Measurements from ENCODE around the gene AMMECR1.
"Not testable (repeated sequence)": the region's sequence is repeated elsewhere in the genome, so short reads cannot be mapped to it uniquely, and the experiment has no call there.

AMMECR1 gene

GRCh38 chrX:110173192-110174175 lies 144.4 kb downstream of the AMMECR1 start:
- no peak for DNase-seq (ENCODE audit: low read depth in 1 of 2, low spot score in 1 of 2)

GRCh38 chrX:110172215-110172614 lies 145.7 kb downstream of the AMMECR1 start:
- no peak for DNase-seq (ENCODE audit: low read depth in 1 of 2, low spot score in 1 of 2)

GRCh38 chrX:110171442-110171841 lies 146.4 kb downstream of the AMMECR1 start:
- no peak for DNase-seq (ENCODE audit: low read depth in 1 of 2, low spot score in 1 of 2)

DNA sequence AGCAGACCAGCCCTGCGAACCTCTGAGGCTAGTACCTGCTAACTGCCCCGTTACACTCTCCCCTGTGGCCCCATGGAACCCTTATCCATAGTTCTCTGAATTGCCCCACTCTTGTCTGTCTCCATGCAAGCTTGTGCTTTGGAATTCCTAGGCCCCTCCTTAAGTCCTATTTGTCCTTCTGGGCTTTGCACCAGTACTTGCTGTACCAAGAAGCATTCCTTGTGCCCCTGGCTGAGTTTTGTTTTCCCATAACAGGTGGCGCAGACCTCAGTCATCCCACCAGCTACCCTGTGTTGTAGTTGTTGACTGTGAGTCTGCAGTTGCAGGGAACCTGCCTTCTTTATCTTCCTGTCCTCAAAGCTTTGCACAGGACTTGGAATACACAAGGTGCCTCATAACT lies 147.9 kb downstream of the AMMECR1 start:
- no peak for DNase-seq (ENCODE audit: low read depth in 1 of 2, low spot score in 1 of 2)

- DNase-seq (ENCODE audit: low read depth in 1 of 2, low spot score in 1 of 2): no peak
Measured at GRCh38 chrX:110168585-110168984, 149.3 kb downstream of the AMMECR1 start.

- DNase-seq (ENCODE audit: low read depth in 1 of 2, low spot score in 1 of 2): peak; percentile 24 to 47
Measured at GRCh38 chrX:110167952-110168451, 149.9 kb downstream of the AMMECR1 start.

GRCh38 chrX:110163488-110163887 lies 154.4 kb downstream of the AMMECR1 start:
- DNase-seq (ENCODE audit: low read depth in 1 of 2, low spot score in 1 of 2): no peak

- DNase-seq (ENCODE audit: low read depth in 1 of 2, low spot score in 1 of 2): no peak
Measured at GRCh38 chrX:110162867-110163266, 155.0 kb downstream of the AMMECR1 start.

DNA sequence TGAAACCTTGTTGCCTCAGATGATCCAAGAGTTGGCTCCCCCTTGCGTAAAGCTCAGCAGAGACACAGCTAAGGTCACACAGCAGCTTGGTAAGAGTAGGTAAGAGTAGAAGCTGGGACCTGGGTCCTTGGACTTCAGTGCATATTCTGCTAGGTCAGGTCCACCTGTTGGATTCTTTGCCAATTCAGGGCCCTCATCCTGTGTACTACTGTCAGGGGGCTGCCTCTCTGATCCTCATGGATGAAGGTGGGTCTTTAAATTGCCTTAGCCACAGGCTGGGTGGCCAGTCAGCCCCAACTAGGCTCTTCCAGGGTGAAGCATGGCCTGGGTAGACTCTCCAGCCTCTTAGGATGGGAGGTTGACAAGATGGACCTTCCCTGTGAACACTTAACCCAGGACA lies 155.8 kb downstream of the AMMECR1 start:
- no peak for DNase-seq (ENCODE audit: low read depth in 1 of 2, low spot score in 1 of 2)

DNA sequence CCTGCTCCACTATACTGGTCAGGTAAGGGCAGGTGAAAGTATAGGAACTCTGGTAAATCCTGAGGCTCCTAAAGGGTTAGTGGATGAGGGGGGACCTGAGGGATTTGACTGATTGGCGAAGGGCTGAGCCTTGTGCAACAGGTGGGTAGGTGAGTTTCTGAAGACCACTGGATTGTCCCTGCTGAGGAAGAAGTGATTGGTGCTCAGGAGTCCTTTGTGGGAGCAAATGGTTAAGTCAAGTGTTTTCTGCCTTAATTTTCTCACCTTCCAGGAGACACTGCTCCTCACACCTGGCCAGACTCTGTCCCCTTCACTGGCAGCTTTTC lies 156.6 kb downstream of the AMMECR1 start:
- no peak for DNase-seq (ENCODE audit: low read depth in 1 of 2, low spot score in 1 of 2)

DNA sequence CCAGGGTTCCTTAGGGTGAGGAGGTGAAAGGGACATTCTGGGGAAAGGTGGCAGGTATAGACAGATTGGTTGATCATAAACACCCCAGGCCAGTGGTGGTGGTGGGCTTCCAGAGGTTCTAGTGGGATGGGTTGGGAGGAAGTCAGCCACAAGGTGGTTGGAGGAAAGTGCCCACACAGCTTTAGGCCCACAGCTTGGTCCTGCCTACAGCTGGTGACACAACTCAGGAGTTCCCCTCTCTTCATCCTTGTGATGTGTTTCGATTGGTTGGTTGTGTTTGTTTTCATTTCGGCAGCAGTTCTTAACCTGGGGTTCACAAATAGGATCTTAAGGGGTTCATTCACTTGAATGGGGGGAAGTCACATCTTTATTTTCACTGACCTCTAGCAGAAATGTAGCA lies 158.0 kb downstream of the AMMECR1 start:
- no peak for DNase-seq (ENCODE audit: low read depth in 1 of 2, low spot score in 1 of 2)

DNA sequence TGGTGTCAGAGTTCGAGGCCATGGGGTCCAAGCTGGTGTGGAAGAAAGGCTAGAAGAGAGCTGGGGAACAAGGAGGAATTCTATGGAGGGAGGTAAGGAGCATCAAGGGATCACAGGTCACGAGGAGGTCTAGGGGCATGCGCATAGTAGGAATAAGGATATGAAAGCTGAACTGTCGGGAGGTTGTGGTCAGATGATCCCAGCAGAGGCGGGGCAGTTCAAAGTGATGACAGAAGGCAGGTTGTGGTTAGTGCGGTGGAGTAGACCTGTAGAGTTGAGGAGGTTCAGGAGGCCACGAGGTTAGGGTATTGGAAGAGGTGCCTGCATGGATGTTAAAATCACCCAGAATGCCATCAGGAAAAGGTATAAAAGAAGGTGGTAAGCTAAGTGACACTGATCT lies 158.7 kb downstream of the AMMECR1 start:
- DNase-seq (ENCODE audit: low read depth in 1 of 2, low spot score in 1 of 2): no peak

GRCh38 chrX:110157444-110157843 lies 160.4 kb downstream of the AMMECR1 start:
- DNase-seq (ENCODE audit: low read depth in 1 of 2, low spot score in 1 of 2): no peak

DNA sequence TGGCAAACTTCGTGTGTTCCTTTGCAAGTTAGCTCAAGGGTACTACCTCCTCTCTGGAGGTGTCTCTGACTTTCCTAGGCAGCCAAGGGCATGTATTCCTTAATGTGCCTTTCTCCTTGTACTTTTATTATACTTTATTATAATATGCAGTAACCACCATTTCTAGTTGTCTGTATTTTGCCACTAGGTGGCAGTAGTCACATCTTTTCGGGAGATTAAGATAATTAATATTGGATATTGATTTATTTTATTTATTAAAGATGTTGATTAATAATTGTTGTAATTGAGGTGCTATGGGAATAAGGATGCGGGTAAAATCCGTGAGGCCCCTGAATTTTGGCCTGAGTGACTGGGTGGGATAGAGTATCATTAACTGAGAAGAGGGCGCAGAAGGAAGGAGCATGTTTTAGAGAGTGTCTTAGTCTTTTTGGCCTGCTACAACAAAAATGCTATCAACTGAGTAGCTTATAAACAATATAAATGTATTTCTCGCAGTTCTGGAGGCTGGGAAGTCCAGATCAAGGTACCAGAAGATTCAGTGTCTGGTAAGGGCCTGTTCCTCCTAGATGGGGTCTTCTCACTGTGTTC lies 161.6 kb downstream of the AMMECR1 start:
- DNase-seq (ENCODE audit: low read depth in 1 of 2, low spot score in 1 of 2): no peak

DNA sequence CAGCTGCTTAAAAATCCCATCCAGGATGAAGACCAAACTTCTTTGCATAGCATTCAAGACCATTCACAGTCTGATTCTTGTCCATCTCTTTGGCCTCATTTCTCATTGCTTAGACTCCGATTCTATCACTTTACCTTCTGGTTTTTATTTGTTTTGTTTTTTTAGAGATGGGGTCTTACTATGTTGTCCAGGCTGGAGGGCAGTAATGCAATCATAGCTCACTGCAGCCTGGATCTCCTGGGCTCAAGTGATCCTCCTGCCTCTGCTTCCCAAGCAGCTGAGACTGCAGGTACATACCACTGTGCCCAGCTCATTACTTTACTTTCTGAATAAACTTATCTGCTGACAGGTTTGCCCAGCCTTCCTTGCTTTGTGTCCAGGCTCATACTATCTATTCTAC lies 162.1 kb downstream of the AMMECR1 start:
- DNase-seq (ENCODE audit: low read depth in 1 of 2, low spot score in 1 of 2): no peak

- DNase-seq (ENCODE audit: low read depth in 1 of 2, low spot score in 1 of 2): not testable (repeated sequence)
Measured at GRCh38 chrX:110154328-110154727, 163.6 kb downstream of the AMMECR1 start.

DNA sequence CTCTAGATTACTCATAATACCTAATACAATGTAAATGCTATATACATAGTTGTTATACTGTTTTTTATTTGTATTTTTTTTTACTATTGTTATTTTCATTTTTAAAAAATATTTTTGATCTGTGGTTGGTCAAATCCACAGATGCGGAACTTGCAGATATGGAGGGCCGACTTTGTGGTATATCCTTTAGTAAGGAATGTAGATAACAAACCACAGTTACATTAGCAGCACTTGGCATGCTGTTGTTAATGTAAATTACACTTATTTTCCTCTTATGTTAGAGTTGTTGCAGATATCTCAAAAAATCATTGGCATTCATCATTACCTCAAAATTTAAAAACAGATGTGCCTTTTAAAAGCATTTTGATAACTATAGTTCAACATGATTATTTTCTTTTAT lies 164.0 kb downstream of the AMMECR1 start:
- no peak for DNase-seq (ENCODE audit: low read depth in 1 of 2, low spot score in 1 of 2)

DNA sequence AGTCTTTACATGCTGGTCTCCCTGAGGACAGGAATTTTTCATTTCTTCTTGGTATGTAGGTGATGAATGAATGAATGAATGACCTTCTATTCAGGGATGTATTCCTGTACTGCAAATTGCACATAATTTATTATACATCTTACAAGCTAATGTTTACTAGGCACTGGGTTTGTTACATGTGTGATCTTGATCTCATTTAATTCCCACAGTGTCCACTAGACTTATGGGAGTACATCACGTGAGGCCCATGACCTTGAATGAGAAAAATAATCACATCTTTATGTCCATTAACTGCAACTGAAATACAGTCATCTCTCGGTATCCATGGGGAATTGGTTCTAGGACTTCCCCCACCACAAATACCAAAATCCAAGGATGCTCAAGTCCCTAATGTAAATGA lies 164.6 kb downstream of the AMMECR1 start:
- DNase-seq (ENCODE audit: low read depth in 1 of 2, low spot score in 1 of 2): no peak

- no peak for DNase-seq (ENCODE audit: low read depth in 1 of 2, low spot score in 1 of 2)
Measured at GRCh38 chrX:110146521-110146920, 171.4 kb downstream of the AMMECR1 start.

GRCh38 chrX:110145854-110146253 lies 172.0 kb downstream of the AMMECR1 start:
- no peak for DNase-seq (ENCODE audit: low read depth in 1 of 2, low spot score in 1 of 2)

- no peak for DNase-seq (ENCODE audit: low read depth in 1 of 2, low spot score in 1 of 2)
Measured at GRCh38 chrX:110145311-110145710, 172.6 kb downstream of the AMMECR1 start.

Data from activated T-helper 1 cell treated with anti-CD3 and anti-CD28 coated beads, Interleukin-2, amount 50 U/mL, for 16 hours (primary cell).